Measurements from ENCODE around the gene SLC22A1. TPM values are rescaled to one million over a fixed set of nuclear protein-coding genes. Genes with fewer than 3 reads are reported as not detected.
A peak's percentile ranks its signal among the peaks of the same experiment; 100 is the strongest.

SLC22A1 gene
- total and polyA plus RNA-seq, 4 donors = 0.79 to 1,107 (median 439) TPM

DNA sequence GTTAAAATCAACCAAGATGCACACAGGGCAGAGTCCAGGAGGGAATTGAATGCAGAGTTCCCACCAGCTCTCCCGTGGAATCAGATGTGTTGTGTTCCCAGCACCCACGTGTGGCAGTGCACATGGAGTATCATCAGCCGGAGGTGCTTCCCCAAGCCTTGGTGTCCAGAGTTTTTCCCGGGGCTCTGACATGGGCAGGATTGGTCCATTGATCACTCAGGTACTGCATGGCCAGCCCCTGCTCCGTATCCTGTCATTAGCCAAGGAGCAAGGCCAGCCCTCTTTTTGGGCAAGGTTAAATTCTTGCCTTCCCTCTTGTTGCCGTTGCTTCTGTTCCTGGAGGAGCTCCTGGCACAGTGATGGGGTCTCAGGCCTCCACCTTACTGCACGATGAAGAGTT lies 28.6 kb upstream of the SLC22A1 start:
- peaks cover 9 to 36% (median 27%) of the 10 kb centered on the region in 4 donors for H3K4me1 ChIP-seq (ENCODE audit: control insufficient read depth in 4 of 4, insufficient read depth in 4 of 4, low read length in 3 of 4)
- no peaks in the 10 kb centered on the region for H3K27me3 ChIP-seq (ENCODE audit: control insufficient read depth in 4 of 4, insufficient read depth in 4 of 4, low read length in 3 of 4)
- no peak overlapping the region for H3K4me3 ChIP-seq (ENCODE audit: low read depth in 1 of 3, low read length in 3 of 3)
- peak overlapping the region in 1 of 2 donors; percentile 51 for H3K9ac ChIP-seq (ENCODE audit: low read depth in 1 of 2, low read length in 2 of 2)
- 45% methylated on average over 7 of the region's 7 CpGs for WGBS
- TF ChIP-seq RXRA (IDR thresholded peaks at IDR 0.05) (peak in 1 of 2 donors; percentile 44), HNF4G (IDR thresholded peaks at IDR 0.05) (peak; percentile 14), YY1 (IDR thresholded peaks at IDR 0.05) (no peak), HNF4A (conservative IDR thresholded peaks at IDR 0.05) (peak; percentile 42 to 50)
- H3K9me3 ChIP-seq (ENCODE audit: control insufficient read depth in 4 of 4, low read length in 3 of 4) = no peaks in the 10 kb centered on the region
- H3K36me3 ChIP-seq (ENCODE audit: control insufficient read depth in 4 of 4, insufficient read depth in 3 of 4, low read depth in 1 of 4, low read length in 3 of 4) = peaks cover 9 to 56% (median 43%) of the 10 kb centered on the region in 4 donors
- DNase-seq (ENCODE audit: low spot score) = no peak
- H3K27ac ChIP-seq (ENCODE audit: low read depth in 1 of 2, low read length in 2 of 2) = peak overlapping the region; percentile 47 to 70

DNA sequence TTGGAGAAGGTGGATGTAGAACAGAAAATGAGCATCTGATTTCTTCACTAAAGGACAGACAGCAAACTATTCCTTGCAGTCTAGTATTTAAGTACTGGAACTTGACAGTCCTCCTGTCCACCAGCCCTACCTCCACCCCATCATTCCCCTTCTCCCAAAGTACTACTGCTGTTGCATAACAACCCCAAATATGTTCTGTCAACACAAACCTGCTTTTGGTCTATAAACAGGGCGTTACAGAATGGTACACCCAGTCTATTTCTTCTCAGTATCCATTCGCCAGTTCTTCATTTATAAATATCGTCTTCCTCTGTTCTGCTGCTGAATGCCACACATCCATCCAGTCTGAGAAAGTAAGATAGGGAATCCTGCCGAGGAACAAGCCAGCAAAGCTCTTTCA lies 27.7 kb upstream of the SLC22A1 start:
- H3K4me1 ChIP-seq (ENCODE audit: control insufficient read depth in 4 of 4, insufficient read depth in 4 of 4, low read length in 3 of 4) = peaks cover 9 to 36% (median 27%) of the 10 kb centered on the region in 4 donors
- H3K27me3 ChIP-seq (ENCODE audit: control insufficient read depth in 4 of 4, insufficient read depth in 4 of 4, low read length in 3 of 4) = no peaks in the 10 kb centered on the region
- H3K4me3 ChIP-seq (ENCODE audit: low read depth in 1 of 3, low read length in 3 of 3) = no peak overlapping the region
- 43% methylated on average over 4 of the region's 4 CpGs for WGBS
- no peak overlapping the region for H3K9ac ChIP-seq (ENCODE audit: low read depth in 1 of 2, low read length in 2 of 2)
- H3K36me3 ChIP-seq (ENCODE audit: control insufficient read depth in 4 of 4, insufficient read depth in 3 of 4, low read depth in 1 of 4, low read length in 3 of 4) = peaks cover 7 to 52% (median 40%) of the 10 kb centered on the region in 4 donors
- peak overlapping the region; percentile 47 to 70 for H3K27ac ChIP-seq (ENCODE audit: low read depth in 1 of 2, low read length in 2 of 2)
- H3K9me3 ChIP-seq (ENCODE audit: control insufficient read depth in 4 of 4, low read length in 3 of 4) = no peaks in the 10 kb centered on the region
- DNase-seq (ENCODE audit: low spot score) = no peak
- TF ChIP-seq, protein P1, sequence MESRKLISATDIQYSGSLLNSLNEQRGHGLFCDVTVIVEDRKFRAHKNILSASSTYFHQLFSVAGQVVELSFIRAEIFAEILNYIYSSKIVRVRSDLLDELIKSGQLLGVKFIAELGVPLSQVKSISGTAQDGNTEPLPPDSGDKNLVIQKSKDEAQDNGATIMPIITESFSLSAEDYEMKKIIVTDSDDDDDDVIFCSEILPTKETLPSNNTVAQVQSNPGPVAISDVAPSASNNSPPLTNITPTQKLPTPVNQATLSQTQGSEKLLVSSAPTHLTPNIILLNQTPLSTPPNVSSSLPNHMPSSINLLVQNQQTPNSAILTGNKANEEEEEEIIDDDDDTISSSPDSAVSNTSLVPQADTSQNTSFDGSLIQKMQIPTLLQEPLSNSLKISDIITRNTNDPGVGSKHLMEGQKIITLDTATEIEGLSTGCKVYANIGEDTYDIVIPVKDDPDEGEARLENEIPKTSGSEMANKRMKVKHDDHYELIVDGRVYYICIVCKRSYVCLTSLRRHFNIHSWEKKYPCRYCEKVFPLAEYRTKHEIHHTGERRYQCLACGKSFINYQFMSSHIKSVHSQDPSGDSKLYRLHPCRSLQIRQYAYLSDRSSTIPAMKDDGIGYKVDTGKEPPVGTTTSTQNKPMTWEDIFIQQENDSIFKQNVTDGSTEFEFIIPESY (IDR thresholded peaks at IDR 0.05) = no peak
- peak; percentile 37 to 59 for TF ChIP-seq HNF4A (conservative IDR thresholded peaks at IDR 0.05)
- no peak for TF ChIP-seq NR2F2 (IDR thresholded peaks at IDR 0.05)
- TF ChIP-seq, protein P2, sequence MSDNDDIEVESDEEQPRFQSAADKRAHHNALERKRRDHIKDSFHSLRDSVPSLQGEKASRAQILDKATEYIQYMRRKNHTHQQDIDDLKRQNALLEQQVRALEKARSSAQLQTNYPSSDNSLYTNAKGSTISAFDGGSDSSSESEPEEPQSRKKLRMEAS (IDR thresholded peaks at IDR 0.05) = no peak
- TF ChIP-seq FOXA1 (IDR thresholded peaks at IDR 0.05) = peak; percentile 40
- TF ChIP-seq RXRA (IDR thresholded peaks at IDR 0.05) = peak in 1 of 2 donors; percentile 42
- peak in 1 of 2 donors; percentile 25 for TF ChIP-seq RAD21 (IDR thresholded peaks at IDR 0.05)
- no peak for TF ChIP-seq TAF1 (conservative IDR thresholded peaks at IDR 0.05)
- TF ChIP-seq, protein P3, sequence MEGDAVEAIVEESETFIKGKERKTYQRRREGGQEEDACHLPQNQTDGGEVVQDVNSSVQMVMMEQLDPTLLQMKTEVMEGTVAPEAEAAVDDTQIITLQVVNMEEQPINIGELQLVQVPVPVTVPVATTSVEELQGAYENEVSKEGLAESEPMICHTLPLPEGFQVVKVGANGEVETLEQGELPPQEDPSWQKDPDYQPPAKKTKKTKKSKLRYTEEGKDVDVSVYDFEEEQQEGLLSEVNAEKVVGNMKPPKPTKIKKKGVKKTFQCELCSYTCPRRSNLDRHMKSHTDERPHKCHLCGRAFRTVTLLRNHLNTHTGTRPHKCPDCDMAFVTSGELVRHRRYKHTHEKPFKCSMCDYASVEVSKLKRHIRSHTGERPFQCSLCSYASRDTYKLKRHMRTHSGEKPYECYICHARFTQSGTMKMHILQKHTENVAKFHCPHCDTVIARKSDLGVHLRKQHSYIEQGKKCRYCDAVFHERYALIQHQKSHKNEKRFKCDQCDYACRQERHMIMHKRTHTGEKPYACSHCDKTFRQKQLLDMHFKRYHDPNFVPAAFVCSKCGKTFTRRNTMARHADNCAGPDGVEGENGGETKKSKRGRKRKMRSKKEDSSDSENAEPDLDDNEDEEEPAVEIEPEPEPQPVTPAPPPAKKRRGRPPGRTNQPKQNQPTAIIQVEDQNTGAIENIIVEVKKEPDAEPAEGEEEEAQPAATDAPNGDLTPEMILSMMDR (IDR thresholded peaks at IDR 0.05; ENCODE audit: low read depth, low read length, missing input control) = no peak
- TF ChIP-seq, protein P4, sequence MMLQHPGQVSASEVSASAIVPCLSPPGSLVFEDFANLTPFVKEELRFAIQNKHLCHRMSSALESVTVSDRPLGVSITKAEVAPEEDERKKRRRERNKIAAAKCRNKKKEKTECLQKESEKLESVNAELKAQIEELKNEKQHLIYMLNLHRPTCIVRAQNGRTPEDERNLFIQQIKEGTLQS (IDR thresholded peaks at IDR 0.05) = no peak
- TF ChIP-seq SP1 (IDR thresholded peaks at IDR 0.05) = no peak
- TF ChIP-seq JUND (IDR thresholded peaks at IDR 0.05) = no peak
- TF ChIP-seq HNF4G (IDR thresholded peaks at IDR 0.05) = no peak
- TF ChIP-seq FOXA2 (IDR thresholded peaks at IDR 0.05) = peak; percentile 69
- no peak for TF ChIP-seq YY1 (IDR thresholded peaks at IDR 0.05)
- no peak for TF ChIP-seq GABPA (IDR thresholded peaks at IDR 0.05 in 1 of 2, conservative IDR thresholded peaks at IDR 0.05 in 1 of 2)
- TF ChIP-seq, protein P5, sequence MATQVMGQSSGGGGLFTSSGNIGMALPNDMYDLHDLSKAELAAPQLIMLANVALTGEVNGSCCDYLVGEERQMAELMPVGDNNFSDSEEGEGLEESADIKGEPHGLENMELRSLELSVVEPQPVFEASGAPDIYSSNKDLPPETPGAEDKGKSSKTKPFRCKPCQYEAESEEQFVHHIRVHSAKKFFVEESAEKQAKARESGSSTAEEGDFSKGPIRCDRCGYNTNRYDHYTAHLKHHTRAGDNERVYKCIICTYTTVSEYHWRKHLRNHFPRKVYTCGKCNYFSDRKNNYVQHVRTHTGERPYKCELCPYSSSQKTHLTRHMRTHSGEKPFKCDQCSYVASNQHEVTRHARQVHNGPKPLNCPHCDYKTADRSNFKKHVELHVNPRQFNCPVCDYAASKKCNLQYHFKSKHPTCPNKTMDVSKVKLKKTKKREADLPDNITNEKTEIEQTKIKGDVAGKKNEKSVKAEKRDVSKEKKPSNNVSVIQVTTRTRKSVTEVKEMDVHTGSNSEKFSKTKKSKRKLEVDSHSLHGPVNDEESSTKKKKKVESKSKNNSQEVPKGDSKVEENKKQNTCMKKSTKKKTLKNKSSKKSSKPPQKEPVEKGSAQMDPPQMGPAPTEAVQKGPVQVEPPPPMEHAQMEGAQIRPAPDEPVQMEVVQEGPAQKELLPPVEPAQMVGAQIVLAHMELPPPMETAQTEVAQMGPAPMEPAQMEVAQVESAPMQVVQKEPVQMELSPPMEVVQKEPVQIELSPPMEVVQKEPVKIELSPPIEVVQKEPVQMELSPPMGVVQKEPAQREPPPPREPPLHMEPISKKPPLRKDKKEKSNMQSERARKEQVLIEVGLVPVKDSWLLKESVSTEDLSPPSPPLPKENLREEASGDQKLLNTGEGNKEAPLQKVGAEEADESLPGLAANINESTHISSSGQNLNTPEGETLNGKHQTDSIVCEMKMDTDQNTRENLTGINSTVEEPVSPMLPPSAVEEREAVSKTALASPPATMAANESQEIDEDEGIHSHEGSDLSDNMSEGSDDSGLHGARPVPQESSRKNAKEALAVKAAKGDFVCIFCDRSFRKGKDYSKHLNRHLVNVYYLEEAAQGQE (IDR thresholded peaks at IDR 0.05) = no peak
- no peak for TF ChIP-seq EGR1 (IDR thresholded peaks at IDR 0.05; ENCODE audit: low read depth in 2 of 2)
